PC-3 (cell line): ENCODE data around the gene NADSYN1. TPM values are rescaled to one million over a fixed set of nuclear protein-coding genes. Genes with fewer than 3 reads are reported as not detected.

Experiments
- ATAC-seq: fragments of 200-7000 bp; cut with Tn5 transposase; 2 replicates; pipeline ENCODE4 v1.9.1; 2020; ENCODE audit warnings: mild to moderate bottlenecking, moderate library complexity
- BruUV-seq: library from RNA; stranded (reverse); fragments of 400-500 nt; replicated peaks from 2 replicates; lab custom pipeline; 2021; lab: Mats Ljungman, UMichigan
- CTCF ChIA-PET: fragments of 300-600 bp; sonication (Branson Sonifier 250); formaldehyde crosslinking; loops from one replicate; lab custom pipeline; 2022; ENCODE audit warnings: antibody characterized with exemption; lab: Charles Lee
- POLR2A ChIA-PET: fragments of 300-600 bp; sonication (Branson Sonifier 250); formaldehyde crosslinking; loops from one replicate; lab custom pipeline; 2022; ENCODE audit warnings: antibody characterized with exemption; ENCODE audit not compliant: unreplicated experiment; lab: Charles Lee
- DNase-seq: peaks from one replicate; pipeline ENCODE4 v3.0.0-alpha.2; 2015
- H2AFZ ChIP-seq: fragments of 300-600 bp; sonication (generic); 2 replicates; pipeline ENCODE4 v1.6.0; 2016; ENCODE audit warnings: antibody characterized with exemption, low read length
- H3F3A ChIP-seq: fragments of 300-600 bp; sonication (generic); one replicate; pipeline ENCODE4 v1.6.0; 2017; ENCODE audit warnings: antibody characterized with exemption, low read length, control low read depth, mild to moderate bottlenecking; ENCODE audit not compliant: unreplicated experiment
- H3K27ac ChIP-seq: fragments of 300-600 bp; sonication (generic); 2 replicates; pipeline ENCODE4 v1.5.1; 2016; ENCODE audit warnings: mild to moderate bottlenecking, low read length
- H3K27me3 ChIP-seq: fragments of 300-600 bp; sonication (generic); 2 replicates; pipeline ENCODE4 v1.6.1; 2016; ENCODE audit warnings: low read length, mixed read lengths
- H3K36me3 ChIP-seq: fragments of 300-600 bp; sonication (generic); 2 replicates; pipeline ENCODE4 v1.6.1; 2016; ENCODE audit warnings: low read depth, mixed run types, low read length, mixed read lengths
- H3K4me1 ChIP-seq: fragments of 300-600 bp; sonication (generic); 2 replicates; pipeline ENCODE4 v1.5.1; 2016; ENCODE audit warnings: low read length; ENCODE audit not compliant: insufficient read depth
- H3K4me2 ChIP-seq: fragments of 300-600 bp; sonication (generic); 2 replicates; pipeline ENCODE4 v1.6.0; 2016; ENCODE audit warnings: low read length
- H3K4me3 ChIP-seq: fragments of 300-600 bp; sonication (generic); 2 replicates; pipeline ENCODE4 v1.5.1; 2016; ENCODE audit warnings: mild to moderate bottlenecking, low read length, mixed read lengths
- H3K79me2 ChIP-seq: fragments of 300-600 bp; sonication (generic); 2 replicates; pipeline ENCODE4 v1.6.1; 2017; ENCODE audit warnings: low read length, mixed read lengths
- H3K9ac ChIP-seq: fragments of 300-600 bp; sonication (generic); 2 replicates; pipeline ENCODE4 v1.6.0; 2016; ENCODE audit warnings: mild to moderate bottlenecking, low read length
- H3K9me2 ChIP-seq: fragments of 300-600 bp; sonication (generic); replicated peaks from 2 replicates; pipeline ENCODE4 v1.6.1; 2016; ENCODE audit warnings: mixed run types, low read length, mixed read lengths
- H3K9me3 ChIP-seq: fragments of 300-600 bp; sonication (generic); 2 replicates; pipeline ENCODE4 v1.6.1; 2016; ENCODE audit warnings: low read length, mixed read lengths
- H4K20me1 ChIP-seq: fragments of 300-600 bp; sonication (generic); 2 replicates; pipeline ENCODE4 v1.6.1; 2016; ENCODE audit warnings: low read length, mixed read lengths
- CTCF ChIP-seq: fragments of 300-600 bp; sonication (generic); conservative IDR thresholded peaks from 2 replicates; pipeline ENCODE4 v1.5.1; 2017; ENCODE audit warnings: antibody characterized with exemption, low read depth, mild to moderate bottlenecking, low read length
- EZH2 ChIP-seq: fragments of 300-600 bp; sonication (generic); IDR thresholded peaks from one replicate; pipeline ENCODE4 v1.6.1; 2017; ENCODE audit warnings: antibody characterized with exemption, mild to moderate bottlenecking, low read length; ENCODE audit not compliant: unreplicated experiment
- EZH2phosphoT487 ChIP-seq: fragments of 300-600 bp; sonication (generic); IDR thresholded peaks from 2 replicates; pipeline ENCODE4 v1.6.1; 2018; ENCODE audit warnings: mild to moderate bottlenecking, antibody characterized with exemption, low read length, borderline replicate concordance
- intact Hi-C: fragments of 100-400 bp; cut with micrococcal nuclease; formaldehyde crosslinking; loops from 2 replicates; pipeline ENCODE4 v1.9.0; 2023
- total RNA-seq: library from RNA; depleted of rRNA; stranded (reverse); fragments of >200 nt; gene quantifications from 2 replicates; pipeline ENCODE4 v1.2.3, GENCODE V29; 2014

NADSYN1 gene
- total RNA-seq, 1 experiment from 2014 or later = 64.8 TPM

GRCh38 chr11:71465054-71465453, 12.1 kb downstream of the NADSYN1 start:
- ATAC-seq (no peak), DNase-seq (no peak)
- Histone ChIP-seq H2AFZ (no peak overlapping the region), H3K9me3 (no peaks in the 10 kb centered on the region), H3K4me2 (no peak overlapping the region), H3K79me2 (no peaks in the 10 kb centered on the region), H3K27me3 (no peaks in the 10 kb centered on the region), H3F3A (no peaks in the 10 kb centered on the region), H3K9ac (no peak overlapping the region), H3K4me1 (no peaks in the 10 kb centered on the region), H3K36me3 (peaks cover 18% of the 10 kb centered on the region), H3K4me3 (no peak overlapping the region), H3K9me2 (no peaks in the 10 kb centered on the region), H4K20me1 (no peaks in the 10 kb centered on the region), H3K27ac (no peak overlapping the region)
- CTCF ChIA-PET = no interaction called here
- no TSS peak for BruUV-seq
- TF ChIP-seq EZH2phosphoT487 = no peak
- no peak for TF ChIP-seq EZH2
- POLR2A ChIA-PET = no interaction called here
- intact Hi-C loops = no loop called here

- ChIA-PET CTCF (no interaction called here), POLR2A (no interaction called here)
- H3K27ac ChIP-seq = no peak overlapping the region
- no peak overlapping the region for H3K4me2 ChIP-seq
- no peaks in the 10 kb centered on the region for H3K9me3 ChIP-seq
- ATAC-seq (no peak), DNase-seq (no peak)
- no peak overlapping the region for H3K4me3 ChIP-seq
- no peaks in the 10 kb centered on the region for H4K20me1 ChIP-seq
- no peaks in the 10 kb centered on the region for H3F3A ChIP-seq
- H2AFZ ChIP-seq = no peak overlapping the region
- no peaks in the 10 kb centered on the region for H3K27me3 ChIP-seq
- H3K79me2 ChIP-seq = no peaks in the 10 kb centered on the region
- TF ChIP-seq EZH2 (no peak), CTCF (no peak), EZH2phosphoT487 (no peak)
- BruUV-seq = no TSS peak
- no peaks in the 10 kb centered on the region for H3K4me1 ChIP-seq
- H3K36me3 ChIP-seq = peaks cover 16% of the 10 kb centered on the region
- intact Hi-C loops = no loop called here
- no peaks in the 10 kb centered on the region for H3K9me2 ChIP-seq
- H3K9ac ChIP-seq = no peak overlapping the region
Observed at GRCh38 chr11:71466358-71466757, 13.4 kb downstream of the NADSYN1 start.

- Histone ChIP-seq H2AFZ (no peak overlapping the region), H3K4me3 (no peak overlapping the region), H3K36me3 (peaks cover 16% of the 10 kb centered on the region), H3K79me2 (no peaks in the 10 kb centered on the region), H3F3A (no peaks in the 10 kb centered on the region), H3K9me2 (no peaks in the 10 kb centered on the region), H3K9ac (no peak overlapping the region), H3K9me3 (no peaks in the 10 kb centered on the region), H3K27me3 (no peaks in the 10 kb centered on the region), H3K4me2 (no peak overlapping the region), H3K4me1 (no peaks in the 10 kb centered on the region), H3K27ac (no peak overlapping the region), H4K20me1 (no peaks in the 10 kb centered on the region)
- DNase-seq (no peak), ATAC-seq (no peak)
- POLR2A ChIA-PET = interaction anchor here (0.7 kb wide), 1 partner anchor 11 kb away, joined by 3 read pairs; no protein-coding TSS in a partner anchor
- CTCF ChIA-PET = no interaction called here
- intact Hi-C loops = no loop called here
- BruUV-seq = no TSS peak
- no peak for TF ChIP-seq EZH2
- no peak for TF ChIP-seq EZH2phosphoT487
- no peak for TF ChIP-seq CTCF
Observed at GRCh38 chr11:71467164-71467563, 14.2 kb downstream of the NADSYN1 start.
